H1 (cell line): ENCODE measurements around the gene GNG12. TPM values are rescaled to one million over a fixed set of nuclear protein-coding genes. Genes with fewer than 3 reads are reported as not detected.

Experiments used
- CTCF ChIA-PET: fragments of 300-600 bp; sonication (Branson Sonifier 250); formaldehyde crosslinking; loops from one replicate; lab custom pipeline; 2021; ENCODE audit not compliant: partially characterized antibody; lab: Charles Lee
- POLR2A ChIA-PET: fragments of 300-600 bp; sonication (Branson Sonifier 250); formaldehyde crosslinking; loops from one replicate; lab custom pipeline; 2021; ENCODE audit warnings: inconsistent platforms; ENCODE audit not compliant: partially characterized antibody; lab: Charles Lee
- DNase-seq, 2 experiments: peaks; one replicate each; pipeline versions ENCODE4 v3.0.0 to v3.0.0-alpha.2; 2010 to 2022; ENCODE audit warnings: low spot score in 2 of 2, low read depth in 1 of 2, mixed read lengths in 1 of 2
- FAIRE-seq: peaks from 2 replicates; lab custom pipeline; 2011; peaks lifted over from hg19 to GRCh38; lab: Jason Lieb, UNC
- H2AFZ ChIP-seq: 2 replicates; pipeline ENCODE4 v1.8.1; 2012; ENCODE audit warnings: low read length, inconsistent platforms
- H2AK5ac ChIP-seq: 2 replicates; pipeline ENCODE4 v1.6.1; 2013; ENCODE audit warnings: low read depth, low read length
- H2BK120ac ChIP-seq: replicated peaks from 2 replicates; pipeline ENCODE3; 2013; ENCODE audit warnings: low read depth, low read length, inconsistent platforms
- H2BK12ac ChIP-seq: 2 replicates; pipeline ENCODE4 v1.6.1; 2013; ENCODE audit warnings: low read depth, low read length
- H2BK15ac ChIP-seq: 2 replicates; pipeline ENCODE4 v1.6.1; 2013; ENCODE audit warnings: low read length
- H2BK20ac ChIP-seq: 2 replicates; pipeline ENCODE4 v1.6.1; 2013; ENCODE audit warnings: low read length
- H2BK5ac ChIP-seq: 2 replicates; pipeline ENCODE4 v1.6.1; 2013; ENCODE audit warnings: low read depth, low read length
- H3K14ac ChIP-seq: 2 replicates; pipeline ENCODE4 v1.6.1; 2013; ENCODE audit warnings: inconsistent platforms; ENCODE audit not compliant: insufficient read length
- H3K18ac ChIP-seq: 2 replicates; pipeline ENCODE4 v1.6.1; 2013; ENCODE audit warnings: low read length; ENCODE audit errors: extremely low read depth
- H3K23ac ChIP-seq: 2 replicates; pipeline ENCODE4 v1.6.1; 2013; ENCODE audit warnings: inconsistent platforms; ENCODE audit not compliant: insufficient read length
- H3K23me2 ChIP-seq: 2 replicates; pipeline ENCODE4 v1.6.1; 2013; ENCODE audit warnings: low read depth, low read length
- H3K27ac ChIP-seq: 2 replicates; pipeline ENCODE4 v1.6.1; 2011; ENCODE audit warnings: low read depth, low read length, inconsistent platforms
- H3K27me3 ChIP-seq, 4 experiments: replicated peaks in 1 of 4; 1 replicate in 1 of 4; 2 replicates in 3 of 4; pipeline versions ENCODE4 v1.6.1 to v1.8.1; 2011 to 2013; ENCODE audit warnings: low read length in 3 of 4, mild to moderate bottlenecking in 3 of 4, inconsistent platforms in 2 of 4, mixed read lengths in 2 of 4, moderate library complexity in 1 of 4; ENCODE audit not compliant: control insufficient read depth in 3 of 4, insufficient read depth in 3 of 4; ENCODE audit errors: extremely low read depth in 1 of 4
- H3K36me3 ChIP-seq, 4 experiments: 2 replicates each; pipeline versions ENCODE4 v1.6.1 to v1.8.1; 2011 to 2013; ENCODE audit warnings: mild to moderate bottlenecking in 4 of 4, low read length in 3 of 4, moderate library complexity in 2 of 4, control low read depth in 1 of 4, inconsistent platforms in 1 of 4; ENCODE audit not compliant: insufficient read depth in 4 of 4, control insufficient read depth in 2 of 4
- H3K4ac ChIP-seq: replicated peaks from 2 replicates; pipeline ENCODE3; 2013; ENCODE audit warnings: low read length, low read depth, mixed read lengths, inconsistent platforms; ENCODE audit not compliant: insufficient read length
- H3K4me1 ChIP-seq, 4 experiments: replicated peaks in 1 of 4; 1 replicate in 1 of 4; 2 replicates in 3 of 4; pipeline versions ENCODE4 v1.6.1 to v1.8.1; 2011 to 2013; ENCODE audit warnings: low read length in 3 of 4, inconsistent platforms in 2 of 4, mixed read lengths in 1 of 4; ENCODE audit not compliant: insufficient read depth in 4 of 4, control insufficient read depth in 3 of 4
- H3K4me2 ChIP-seq, 2 experiments: 2 replicates each; pipeline versions ENCODE4 v1.6.1 to v1.8.1; 2011 to 2013; ENCODE audit warnings: low read depth in 2 of 2, low read length in 2 of 2, control low read depth in 1 of 2, inconsistent platforms in 1 of 2, mild to moderate bottlenecking in 1 of 2; ENCODE audit not compliant: insufficient read depth in 1 of 2
- H3K4me3 ChIP-seq, 4 experiments: fragments of 200-600, 300-600 bp in 1 of 4; sonication (generic), shearing (Covaris generic), sonication (Bioruptor Twin) in 1 of 4; 2 replicates each; pipeline versions ENCODE4 v1.5.1 to v1.8.1; 2011 to 2016; ENCODE audit warnings: low read length in 4 of 4, low read depth in 3 of 4, control low read depth in 2 of 4, inconsistent platforms in 2 of 4, mild to moderate bottlenecking in 2 of 4, mixed read lengths in 1 of 4, moderate library complexity in 1 of 4; ENCODE audit not compliant: insufficient read depth in 2 of 4; ENCODE audit errors: extremely low read depth in 1 of 4
- H3K56ac ChIP-seq: replicated peaks from 2 replicates; pipeline ENCODE3; 2013; ENCODE audit warnings: low read depth, mild to moderate bottlenecking, mixed read lengths, low read length, inconsistent platforms; ENCODE audit not compliant: insufficient read length
- H3K79me1 ChIP-seq: 2 replicates; pipeline ENCODE4 v1.6.1; 2013; ENCODE audit warnings: low read depth, low read length, control low read depth
- H3K79me2 ChIP-seq, 2 experiments: 2 replicates each; pipeline versions ENCODE4 v1.6.1 to v1.8.1; 2012 to 2013; ENCODE audit warnings: low read length in 2 of 2, mild to moderate bottlenecking in 2 of 2, inconsistent platforms in 1 of 2; ENCODE audit not compliant: insufficient read depth in 2 of 2, control insufficient read depth in 1 of 2
- H3K9ac ChIP-seq, 4 experiments: replicated peaks in 1 of 4; 1 replicate in 1 of 4; 2 replicates in 3 of 4; pipeline versions ENCODE4 v1.6.1 to v1.8.1; 2011 to 2013; ENCODE audit warnings: low read depth in 3 of 4, low read length in 3 of 4, control low read depth in 2 of 4, mild to moderate bottlenecking in 2 of 4, moderate library complexity in 2 of 4, inconsistent platforms in 1 of 4; ENCODE audit errors: extremely low read depth in 1 of 4
- H3K9me3 ChIP-seq, 2 experiments: 2 replicates each; pipeline versions ENCODE4 v1.6.1 to v1.8.1; 2012 to 2013; ENCODE audit warnings: mild to moderate bottlenecking in 2 of 2, moderate library complexity in 2 of 2, control low read depth in 1 of 2, inconsistent platforms in 1 of 2, low read depth in 1 of 2, low read length in 1 of 2, mixed read lengths in 1 of 2; ENCODE audit not compliant: insufficient read depth in 2 of 2
- H4K20me1 ChIP-seq, 2 experiments: replicated peaks in 1 of 2; 2 replicates each; pipeline versions ENCODE3 to v1.8.1; 2011 to 2013; ENCODE audit warnings: inconsistent platforms in 2 of 2, low read length in 2 of 2, mild to moderate bottlenecking in 1 of 2; ENCODE audit not compliant: insufficient read depth in 2 of 2, control insufficient read depth in 1 of 2
- H4K5ac ChIP-seq: 2 replicates; pipeline ENCODE4 v1.6.1; 2013; ENCODE audit warnings: low read length, low read depth, mixed read lengths, inconsistent platforms; ENCODE audit not compliant: insufficient read length
- H4K8ac ChIP-seq: 2 replicates; pipeline ENCODE4 v1.8.0; 2013; ENCODE audit warnings: mild to moderate bottlenecking, moderate library complexity, low read length, inconsistent platforms; ENCODE audit not compliant: insufficient read depth; ENCODE audit errors: extremely low read depth
- H4K91ac ChIP-seq: replicated peaks from 2 replicates; pipeline ENCODE3; 2013; ENCODE audit warnings: low read length, mixed read lengths, inconsistent platforms; ENCODE audit not compliant: insufficient read length
- BCL11A ChIP-seq, 2 experiments: IDR thresholded peaks; one replicate each; pipeline ENCODE4 v1.6.1; 2011; ENCODE audit warnings: low read depth in 2 of 2, low read length in 2 of 2, mild to moderate bottlenecking in 2 of 2
- FOSL1 ChIP-seq: IDR thresholded peaks from 2 replicates; pipeline ENCODE4 v1.6.1; 2011; ENCODE audit warnings: mild to moderate bottlenecking, low read depth, low read length, moderate library complexity; ENCODE audit not compliant: insufficient read depth
- HDAC6 ChIP-seq: IDR thresholded peaks from one replicate; pipeline ENCODE4 v1.7.1; 2012; ENCODE audit warnings: low read depth, mild to moderate bottlenecking, inconsistent platforms, low read length, moderate library complexity
- KDM4A ChIP-seq: IDR thresholded peaks from one replicate; pipeline ENCODE4 v1.7.1; 2012; ENCODE audit warnings: low read depth, mild to moderate bottlenecking, moderate library complexity, low read length, inconsistent platforms; ENCODE audit not compliant: severe bottlenecking
- MAFK ChIP-seq: IDR thresholded peaks from 2 replicates; pipeline ENCODE4 v1.6.1; 2012; ENCODE audit warnings: low read depth, mild to moderate bottlenecking, improper control_type of control experiment, low read length
- NANOG ChIP-seq: IDR thresholded peaks from 2 replicates; pipeline ENCODE4 v1.6.1; 2011; ENCODE audit warnings: low read length, low read depth, mild to moderate bottlenecking, inconsistent platforms; ENCODE audit not compliant: insufficient read depth, poor library complexity, severe bottlenecking
- NRF1 ChIP-seq: IDR thresholded peaks from 2 replicates; pipeline ENCODE4 v1.6.1; 2011; ENCODE audit warnings: mild to moderate bottlenecking, low read depth, low read length, improper control_type of control experiment
- PHF8 ChIP-seq: fragments of 200-600 bp; sonication (generic); conservative IDR thresholded peaks from 2 replicates; pipeline ENCODE4 v1.7.1; 2012; ENCODE audit warnings: low read depth, mild to moderate bottlenecking, inconsistent platforms, low read length, moderate library complexity
- SAP30 ChIP-seq: fragments of 300-600 bp; sonication (generic); IDR thresholded peaks from 2 replicates; pipeline ENCODE4 v1.7.1; 2012; ENCODE audit warnings: low read length, moderate library complexity, mild to moderate bottlenecking, inconsistent platforms; ENCODE audit not compliant: insufficient read depth, insufficient replicate concordance
- SP2 ChIP-seq: IDR thresholded peaks from 2 replicates; pipeline ENCODE4 v1.6.1; 2012; ENCODE audit warnings: mild to moderate bottlenecking, low read length, inconsistent platforms
- TCF12 ChIP-seq: IDR thresholded peaks from 2 replicates; pipeline ENCODE4 v1.6.1; 2011; ENCODE audit warnings: low read depth, mild to moderate bottlenecking, low read length
- ZNF274 ChIP-seq: IDR thresholded peaks from 2 replicates; pipeline ENCODE4 v1.7.0; 2012; ENCODE audit warnings: low read length, borderline replicate concordance; ENCODE audit errors: extremely low read depth
- WGBS, 2 experiments: shearing (Covaris generic) in 1 of 2; methylation state at CpG; one replicate each; pipeline versions ENCODE4 v1.1.6 to v1.1.7; 2013 to 2015; ENCODE audit warnings: low lambda C conversion rate in 2 of 2, mixed read lengths in 2 of 2, inconsistent platforms in 1 of 2, low coverage in 1 of 2, missing lambda C conversion rate in 1 of 2; ENCODE audit not compliant: insufficient replicate concordance in 2 of 2, insufficient coverage in 1 of 2, insufficient read length in 1 of 2; ENCODE audit errors: extremely low coverage in 1 of 2, missing lambda C conversion rate in 1 of 2; 5-methylcytosine and 5-hydroxymethylcytosine counted together
- polyA plus RNA-seq, 7 experiments: library from polyadenylated mRNA; depleted of rRNA in 3 of 7; stranded (reverse) in 5 of 7; unstranded in 2 of 7; fragments of >200 nt in 5 of 7; fragments of 200-250 nt in 2 of 7; gene quantifications; 1 replicate in 5 of 7; 2 replicates in 1 of 7; 4 replicates in 1 of 7; pipeline versions ENCODE4 v1.2.1 to v1.2.3, GENCODE V29; 2011 to 2013; ENCODE audit warnings: missing spikeins in 2 of 7, mixed read lengths in 2 of 7
- total RNA-seq: library from RNA; stranded (reverse); fragmentation: NEBNext Ultra II Directional; extraction: Animal tissue kit (Norgen Biotek cat#: 25700); gene quantifications from 2 replicates; pipeline ENCODE4 v1.2.1, GENCODE V29; 2021
- TF ChIP-seq, protein P1 (sequence below): IDR thresholded peaks from 2 replicates; pipeline ENCODE4 v1.6.1; 2012; ENCODE audit warnings: low read length, inconsistent platforms

GNG12 gene
- total and polyA plus RNA-seq, 2 of the 8 experiments (the other 6 are each of a cell fraction or from before 2014, with no cell fraction given): 11.4 to 35.8 TPM

- H2AK5ac ChIP-seq: no peak overlapping the region
- H4K20me1 ChIP-seq: no peaks in the 10 kb centered on the region
- no peaks in the 10 kb centered on the region for H3K27me3 ChIP-seq
- ChIA-PET CTCF (interaction anchor here (0.7 to 1.6 kb wide), 2 partner anchors 120 to 153 kb away, joined by 3 read pairs; no protein-coding TSS in a partner anchor), POLR2A (no interaction called here)
- H3K27ac ChIP-seq: no peak overlapping the region
- no peak overlapping the region for H4K8ac ChIP-seq
- no peak overlapping the region for H3K9ac ChIP-seq
- H3K4me3 ChIP-seq: no peak overlapping the region
- no peak overlapping the region for H2AFZ ChIP-seq
- DNase-seq (no peak), FAIRE-seq (no peak)
- H3K79me1 ChIP-seq: no peaks in the 10 kb centered on the region
- H2BK20ac ChIP-seq: no peak overlapping the region
- no peak overlapping the region for H3K4ac ChIP-seq
- H2BK15ac ChIP-seq: no peak overlapping the region
- 55% methylated on average over 2 of the region's 2 CpGs; no CpG with 5 or more reads in 1 of the 2 experiments for WGBS, 2 experiments
- no peak overlapping the region for H3K18ac ChIP-seq
- H2BK5ac ChIP-seq: no peak overlapping the region
- no peak overlapping the region for H4K91ac ChIP-seq
- no peak overlapping the region for H3K14ac ChIP-seq
- H2BK120ac ChIP-seq: no peak overlapping the region
- H4K5ac ChIP-seq: no peak overlapping the region
- no peak overlapping the region for H2BK12ac ChIP-seq
- no peaks in the 10 kb centered on the region for H3K36me3 ChIP-seq
- H3K23me2 ChIP-seq: no peaks in the 10 kb centered on the region
- H3K79me2 ChIP-seq: no peaks in the 10 kb centered on the region
- no peaks in the 10 kb centered on the region for H3K4me1 ChIP-seq
- no peak overlapping the region for H3K23ac ChIP-seq
- H3K4me2 ChIP-seq: no peak overlapping the region
- H3K56ac ChIP-seq: no peak overlapping the region
- H3K9me3 ChIP-seq: no peaks in the 10 kb centered on the region
- no peak for TF ChIP-seq FOSL1
- TF ChIP-seq SP2: no peak
- TF ChIP-seq TCF12: no peak
- no peak for TF ChIP-seq MAFK
- no peak for TF ChIP-seq HDAC6
- no peak for TF ChIP-seq NANOG
- no peak for TF ChIP-seq BCL11A (IDR thresholded peaks at IDR 0.05; ENCODE audit: low read depth in 2 of 2, low read length in 2 of 2)
- TF ChIP-seq SAP30: no peak
- TF ChIP-seq NRF1: no peak
- TF ChIP-seq, protein P1, sequence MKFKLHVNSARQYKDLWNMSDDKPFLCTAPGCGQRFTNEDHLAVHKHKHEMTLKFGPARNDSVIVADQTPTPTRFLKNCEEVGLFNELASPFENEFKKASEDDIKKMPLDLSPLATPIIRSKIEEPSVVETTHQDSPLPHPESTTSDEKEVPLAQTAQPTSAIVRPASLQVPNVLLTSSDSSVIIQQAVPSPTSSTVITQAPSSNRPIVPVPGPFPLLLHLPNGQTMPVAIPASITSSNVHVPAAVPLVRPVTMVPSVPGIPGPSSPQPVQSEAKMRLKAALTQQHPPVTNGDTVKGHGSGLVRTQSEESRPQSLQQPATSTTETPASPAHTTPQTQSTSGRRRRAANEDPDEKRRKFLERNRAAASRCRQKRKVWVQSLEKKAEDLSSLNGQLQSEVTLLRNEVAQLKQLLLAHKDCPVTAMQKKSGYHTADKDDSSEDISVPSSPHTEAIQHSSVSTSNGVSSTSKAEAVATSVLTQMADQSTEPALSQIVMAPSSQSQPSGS: no peak
- no peak for TF ChIP-seq KDM4A
- no peak for TF ChIP-seq PHF8
- no peak for TF ChIP-seq ZNF274
These were observed 177.7 kb downstream of the GNG12 start for GRCh38 chr1:67655581-67655980.
